ENCODE data around the gene PSMB7.

The PSMB7 gene

DNA sequence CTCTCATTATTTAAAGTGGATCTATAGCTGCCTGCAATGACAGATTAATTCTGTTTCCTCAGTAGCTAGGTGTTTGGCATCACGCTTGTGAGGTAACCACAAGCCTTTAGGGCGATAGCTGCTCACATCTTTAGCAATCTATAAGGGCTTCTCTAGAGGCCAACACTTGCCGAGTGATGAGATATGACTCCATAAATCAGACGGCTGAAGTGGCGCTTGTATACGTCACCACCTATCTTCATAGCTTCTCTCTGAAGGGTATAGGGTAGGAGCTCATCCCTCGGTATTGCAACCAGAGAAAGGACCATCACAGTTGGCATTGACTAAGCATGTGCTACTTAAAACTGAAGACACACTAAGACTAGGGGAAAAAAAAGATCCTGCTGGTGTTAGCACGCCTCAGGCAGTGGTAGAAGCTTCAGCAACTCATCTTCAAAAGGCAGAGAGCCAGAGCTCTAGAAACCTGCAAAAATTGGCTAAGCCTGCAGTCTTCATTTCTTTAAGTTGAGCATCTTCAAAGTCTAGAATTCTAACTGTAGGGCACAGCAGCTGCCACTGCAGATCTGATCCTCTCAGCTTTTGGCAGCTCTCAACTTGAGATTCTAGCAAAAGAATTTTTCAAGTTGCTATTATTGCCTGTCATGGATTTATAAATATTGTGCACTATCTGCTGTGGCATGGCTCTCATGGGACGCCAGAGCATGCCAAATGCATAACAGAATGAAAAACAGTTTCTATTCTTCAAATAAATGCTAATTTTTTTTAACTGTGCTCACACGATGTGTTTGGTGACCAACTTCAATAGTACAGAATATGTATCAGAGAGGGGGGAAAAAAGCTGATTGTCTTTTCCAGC lies 37.5 kb downstream of the PSMB7 start:
- no peak for DNase-seq

DNA sequence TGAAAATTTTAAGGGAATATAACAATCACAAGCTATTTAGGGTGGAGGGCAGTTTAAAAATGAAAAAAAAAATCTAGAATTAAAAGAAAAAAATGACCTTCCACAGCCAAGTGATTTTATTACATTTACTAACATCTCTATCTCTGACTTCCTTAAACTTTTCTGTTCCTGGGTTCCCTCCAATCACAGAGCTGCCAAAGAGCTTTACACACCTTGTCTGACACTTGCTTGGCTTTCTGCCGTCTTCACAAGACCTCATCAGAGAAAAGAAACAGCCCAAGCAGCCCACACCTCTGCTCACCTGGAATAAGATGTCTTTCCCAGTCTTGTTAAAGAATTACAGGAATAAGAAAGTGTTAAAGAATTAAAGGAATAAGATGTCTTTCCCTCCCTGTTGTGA lies 38.9 kb downstream of the PSMB7 start:
- no peak for DNase-seq

DNA sequence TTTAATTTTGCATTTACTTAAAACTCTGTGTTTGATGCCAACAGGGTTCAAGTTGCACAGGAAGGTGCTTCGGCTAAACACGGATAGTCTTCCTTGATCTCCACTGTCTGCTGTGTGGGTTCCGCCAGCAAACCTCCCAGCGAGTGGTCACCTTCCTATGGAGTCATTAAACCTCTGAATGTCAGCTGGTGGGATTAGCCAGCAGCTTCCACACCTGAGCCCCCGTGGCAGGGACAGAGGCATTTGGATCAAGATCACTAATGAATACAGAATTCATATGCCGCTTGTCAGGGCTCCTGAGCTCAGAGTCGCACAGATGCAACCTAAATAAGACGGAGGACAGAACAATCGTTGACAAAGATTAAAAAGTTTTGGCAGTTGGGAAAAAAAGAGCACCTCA lies 39.5 kb downstream of the PSMB7 start:
- DNase-seq: no peak

- DNase-seq: no peak
Measured at GRCh38 chr9:124373851-124374250, 41.4 kb downstream of the PSMB7 start.

- DNase-seq: no peak
Measured at GRCh38 chr9:124373386-124373785, 41.9 kb downstream of the PSMB7 start.

DNA sequence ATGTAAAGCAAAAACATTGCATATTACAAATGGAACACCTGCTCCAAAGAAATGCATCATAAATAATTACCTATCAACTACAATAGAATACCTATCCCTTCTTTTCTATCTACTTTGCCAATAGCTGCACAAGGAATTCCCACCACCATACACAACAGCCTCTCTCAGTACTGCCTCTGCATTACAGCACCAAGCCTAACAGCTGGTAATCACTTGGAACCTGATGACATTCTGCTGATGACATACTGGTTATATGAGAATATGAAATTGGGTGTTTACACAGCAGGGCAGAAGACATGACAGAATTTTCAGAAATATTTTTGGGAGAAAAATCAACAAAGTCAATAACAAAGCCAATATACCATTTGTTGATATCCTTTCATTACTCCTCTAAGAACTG lies 43.2 kb downstream of the PSMB7 start:
- no peak for DNase-seq

DNA sequence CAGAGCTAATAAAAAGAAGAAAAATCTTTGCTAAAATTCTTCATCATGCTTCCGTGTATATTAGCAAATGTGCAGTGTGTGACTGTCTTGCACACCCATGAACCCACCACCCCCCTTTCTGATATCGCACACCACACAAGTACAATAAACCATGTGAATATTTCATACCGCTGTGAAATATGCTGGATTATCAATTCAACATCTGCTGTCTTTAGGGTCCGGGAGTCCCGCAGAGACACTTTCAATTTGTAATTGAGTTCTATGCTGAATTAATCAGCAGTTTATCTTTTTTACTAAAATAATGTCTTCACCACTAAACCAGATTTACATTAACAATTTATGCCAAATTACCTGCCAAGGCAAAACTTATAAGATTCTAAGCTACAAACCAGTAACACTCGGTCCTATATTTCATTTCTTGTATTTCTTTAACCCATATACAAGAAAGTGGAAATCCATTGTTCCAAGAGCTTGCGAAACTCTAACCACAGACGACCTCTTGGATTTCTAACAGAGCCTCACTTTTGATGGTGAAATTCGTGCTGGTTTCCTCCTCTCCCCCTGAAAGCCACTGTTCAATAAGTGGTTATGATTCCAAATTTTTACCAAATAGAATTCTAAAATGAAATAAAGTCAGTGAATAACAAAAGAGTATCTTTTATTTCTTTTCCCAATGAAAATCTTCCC lies 44.2 kb downstream of the PSMB7 start:
- no peak for DNase-seq

- no peak for DNase-seq
Measured at GRCh38 chr9:124369231-124369797, 45.9 kb downstream of the PSMB7 start.

DNA sequence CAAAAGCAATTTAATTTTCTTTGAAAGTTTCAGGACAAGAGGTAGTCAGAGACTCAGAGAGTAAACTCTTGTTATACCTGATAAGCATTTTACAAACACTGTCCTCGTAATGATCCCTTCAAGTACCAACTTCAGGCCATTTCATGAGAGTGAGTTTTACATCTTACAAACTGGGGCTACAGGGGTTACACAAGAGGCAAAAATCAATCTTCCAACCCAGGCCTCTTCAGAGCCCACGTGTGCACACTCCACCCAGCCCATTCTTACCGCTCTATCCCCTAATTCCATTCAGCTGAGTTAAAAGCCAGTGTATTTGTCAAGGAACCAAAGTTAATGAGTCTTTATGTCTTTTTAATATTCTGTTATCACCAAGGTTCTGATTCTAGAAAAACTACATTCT lies 46.5 kb downstream of the PSMB7 start:
- DNase-seq: no peak

DNA sequence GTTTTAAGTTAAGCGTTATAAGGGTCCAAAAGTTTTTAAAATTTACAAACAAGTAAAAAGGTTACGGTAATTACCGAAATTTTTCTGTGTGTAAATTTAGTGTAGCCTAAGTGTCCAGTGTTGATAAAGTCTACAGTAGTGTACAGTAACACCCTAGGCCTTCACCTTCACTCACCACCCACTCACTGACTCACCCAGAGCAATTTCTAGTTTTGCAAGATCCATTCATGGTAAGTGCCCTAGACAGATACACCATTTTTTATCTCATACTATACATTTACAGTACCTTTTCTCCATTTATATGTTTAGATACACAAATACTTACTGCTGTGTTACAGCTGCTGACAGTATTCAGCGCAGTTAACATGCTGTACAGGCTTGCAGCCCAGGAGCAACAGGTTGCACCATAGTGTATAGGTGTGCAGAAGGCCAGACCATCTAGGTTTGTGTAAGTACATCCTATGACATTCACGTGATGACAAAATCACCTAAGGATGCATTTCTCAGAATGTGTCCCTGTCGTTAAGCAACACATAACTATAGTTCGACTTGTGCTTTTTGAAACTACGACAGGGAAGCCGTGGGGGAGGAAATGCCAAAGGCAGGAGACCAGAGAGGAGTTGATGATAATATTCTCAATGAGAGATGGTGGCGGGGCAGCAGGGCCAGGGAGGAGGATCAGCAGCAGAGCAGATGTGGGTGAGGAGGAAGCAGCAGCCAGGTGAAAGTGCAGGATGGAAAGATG lies 48.6 kb downstream of the PSMB7 start:
- no peak for DNase-seq

GRCh38 chr9:124365036-124365435 lies 50.2 kb downstream of the PSMB7 start:
- DNase-seq: no peak

DNA sequence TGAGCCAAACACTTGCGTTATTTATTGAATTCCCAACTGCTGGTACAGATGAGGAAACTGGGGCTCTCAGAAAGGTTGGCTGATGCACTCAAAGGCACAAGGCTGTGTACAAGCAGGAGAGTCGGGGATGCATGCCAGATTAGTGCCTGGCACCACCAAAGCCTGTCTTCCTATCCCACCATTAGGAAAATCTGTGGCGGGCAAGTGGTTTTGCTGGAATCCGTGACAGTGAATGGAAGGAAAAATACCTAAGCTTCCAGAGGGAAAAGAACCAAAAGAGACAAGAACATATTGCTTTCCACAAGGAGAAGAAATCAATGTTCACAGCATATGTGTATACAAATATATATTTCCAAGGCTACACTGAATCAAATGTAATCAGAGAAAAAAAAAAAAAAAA lies 51.1 kb downstream of the PSMB7 start:
- DNase-seq: no peak

GRCh38 chr9:124363326-124364096 lies 51.7 kb downstream of the PSMB7 start:
- no peak for DNase-seq

DNA sequence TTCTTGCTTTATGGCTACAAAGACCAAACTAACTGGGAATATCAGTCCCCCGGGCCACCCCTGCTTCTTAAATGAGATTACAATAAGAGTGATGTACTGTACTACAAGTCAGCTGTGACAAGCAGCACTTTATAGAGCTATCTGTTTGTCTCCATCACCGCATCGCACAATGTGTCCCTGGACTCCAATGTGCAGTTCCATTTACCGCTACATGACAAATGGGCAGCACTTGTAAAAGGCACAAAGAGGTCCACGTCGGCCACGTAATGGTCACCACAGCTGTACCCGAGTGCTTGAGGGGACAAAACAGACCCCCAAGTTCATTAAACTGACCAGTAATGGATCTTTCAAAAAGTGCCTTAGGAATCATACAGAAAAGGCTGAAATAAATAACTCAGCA lies 54.1 kb downstream of the PSMB7 start:
- no peak for DNase-seq

DNA sequence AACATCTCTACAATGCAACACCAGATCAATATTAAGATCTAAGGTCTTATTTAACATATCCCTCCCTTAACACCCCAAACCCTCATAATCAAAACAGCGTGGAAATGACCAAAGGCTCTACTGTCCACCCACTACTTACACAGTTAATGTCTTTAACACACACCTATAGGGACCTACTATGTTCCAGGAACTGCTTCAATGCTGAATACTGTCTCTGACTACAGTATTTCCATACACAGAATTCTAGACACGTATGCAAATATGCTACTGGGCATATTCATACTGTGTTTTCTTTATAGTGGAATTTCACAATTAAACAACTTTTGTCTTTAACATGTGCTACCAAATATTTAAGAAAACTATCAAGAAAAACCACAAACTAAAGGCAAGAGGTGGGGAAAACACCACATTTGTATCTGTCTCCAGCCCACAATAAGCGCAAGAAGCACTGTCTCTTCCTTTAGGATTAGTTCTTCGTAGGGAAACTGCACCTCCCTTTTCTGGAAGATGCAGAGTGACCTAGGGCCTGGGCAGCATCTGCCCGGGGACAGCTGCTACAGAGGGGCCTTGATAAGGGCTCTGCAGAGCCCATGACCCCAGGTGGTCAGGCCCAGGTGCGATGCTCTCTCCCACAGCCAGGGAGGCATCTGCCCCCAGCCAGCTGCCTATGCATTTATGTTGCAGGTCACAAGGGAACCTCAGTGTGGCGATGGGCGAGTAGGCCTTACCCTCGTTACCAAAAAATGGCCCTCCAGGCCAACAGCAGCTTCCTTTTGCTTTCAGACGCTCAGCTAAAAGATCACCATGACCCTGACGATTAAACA lies 55.2 kb downstream of the PSMB7 start:
- DNase-seq: no peak

GRCh38 chr9:124359426-124359825 lies 55.8 kb downstream of the PSMB7 start:
- DNase-seq: no peak

DNA sequence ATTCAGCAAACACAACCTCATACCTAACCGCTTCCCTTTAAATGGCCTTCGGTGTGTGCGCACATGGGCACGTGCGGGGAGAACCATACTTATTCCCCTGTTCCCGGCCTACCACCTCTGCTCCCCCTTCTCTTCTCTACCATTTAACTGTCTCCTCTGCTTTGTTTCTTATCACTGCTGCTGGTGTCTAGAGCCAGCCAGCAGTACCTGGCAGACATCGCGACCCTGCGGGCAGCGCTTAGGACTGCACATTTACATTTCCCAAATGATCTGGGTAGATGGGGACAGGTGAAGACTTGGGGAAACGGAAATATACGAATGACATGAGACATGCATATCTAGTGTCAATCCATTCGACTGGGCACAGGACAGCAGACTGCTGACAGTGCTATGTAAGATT lies 56.6 kb downstream of the PSMB7 start:
- no peak for DNase-seq

DNA sequence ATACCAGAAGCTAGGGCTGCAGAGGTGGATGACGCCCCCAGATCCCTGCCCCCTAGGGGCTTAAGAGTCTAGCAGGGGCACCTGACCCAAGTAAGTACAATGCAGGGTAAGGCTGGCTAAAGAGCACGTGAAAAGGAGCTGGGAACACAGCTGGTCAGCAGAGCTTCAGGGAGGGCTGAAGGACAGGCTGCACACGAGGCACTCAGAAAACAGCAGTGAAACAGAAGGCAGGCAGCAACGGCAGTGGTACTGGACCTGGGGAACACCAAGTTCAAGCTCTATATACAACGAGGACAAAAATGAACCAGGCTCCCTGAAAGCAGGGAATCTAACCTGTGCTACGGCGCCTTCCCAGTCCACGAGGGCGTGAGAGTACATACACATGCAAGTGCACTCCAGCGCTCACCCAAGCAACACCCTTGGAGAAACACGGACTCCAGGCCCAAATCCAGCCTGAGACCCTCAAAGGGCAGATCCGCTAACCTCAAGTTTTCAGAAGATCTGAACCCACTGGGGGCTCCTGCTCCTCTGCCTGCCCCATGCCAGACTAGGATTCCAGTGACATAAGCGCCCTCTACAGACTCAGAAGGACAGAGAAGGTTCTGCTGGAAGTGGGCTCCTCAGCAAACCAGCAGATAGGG lies 57.4 kb downstream of the PSMB7 start:
- no peak for DNase-seq

DNA sequence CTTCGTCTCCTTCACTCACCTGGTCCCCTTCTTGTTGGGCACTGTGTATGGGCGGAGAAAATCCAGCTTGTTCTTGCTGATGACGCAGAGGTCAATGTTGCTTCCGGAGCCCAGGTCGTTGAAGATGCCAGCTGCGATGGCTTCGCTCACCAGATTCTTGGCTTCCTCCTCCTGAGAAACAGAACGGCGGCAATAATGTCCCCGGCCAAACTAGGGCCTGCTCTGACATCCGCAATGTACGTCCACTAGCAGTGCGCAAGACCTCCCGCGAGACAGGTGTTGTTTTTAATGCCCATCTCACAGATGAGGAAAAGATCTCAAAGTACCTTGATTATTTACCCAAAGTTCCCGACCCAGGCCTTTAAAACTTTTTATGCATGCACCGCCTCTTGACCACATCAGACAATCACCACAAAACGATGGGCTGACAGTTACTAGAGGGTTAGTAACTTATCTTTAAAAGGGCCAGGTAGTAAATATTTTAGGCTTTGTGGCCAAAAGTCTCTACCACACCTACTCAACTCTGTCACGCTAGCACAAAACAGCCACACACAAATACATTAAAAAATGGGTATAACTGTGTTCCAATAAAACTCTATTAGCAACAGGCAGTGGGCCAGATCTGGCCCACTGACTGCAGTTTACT lies 58.4 kb downstream of the PSMB7 start:
- DNase-seq: no peak

DNA sequence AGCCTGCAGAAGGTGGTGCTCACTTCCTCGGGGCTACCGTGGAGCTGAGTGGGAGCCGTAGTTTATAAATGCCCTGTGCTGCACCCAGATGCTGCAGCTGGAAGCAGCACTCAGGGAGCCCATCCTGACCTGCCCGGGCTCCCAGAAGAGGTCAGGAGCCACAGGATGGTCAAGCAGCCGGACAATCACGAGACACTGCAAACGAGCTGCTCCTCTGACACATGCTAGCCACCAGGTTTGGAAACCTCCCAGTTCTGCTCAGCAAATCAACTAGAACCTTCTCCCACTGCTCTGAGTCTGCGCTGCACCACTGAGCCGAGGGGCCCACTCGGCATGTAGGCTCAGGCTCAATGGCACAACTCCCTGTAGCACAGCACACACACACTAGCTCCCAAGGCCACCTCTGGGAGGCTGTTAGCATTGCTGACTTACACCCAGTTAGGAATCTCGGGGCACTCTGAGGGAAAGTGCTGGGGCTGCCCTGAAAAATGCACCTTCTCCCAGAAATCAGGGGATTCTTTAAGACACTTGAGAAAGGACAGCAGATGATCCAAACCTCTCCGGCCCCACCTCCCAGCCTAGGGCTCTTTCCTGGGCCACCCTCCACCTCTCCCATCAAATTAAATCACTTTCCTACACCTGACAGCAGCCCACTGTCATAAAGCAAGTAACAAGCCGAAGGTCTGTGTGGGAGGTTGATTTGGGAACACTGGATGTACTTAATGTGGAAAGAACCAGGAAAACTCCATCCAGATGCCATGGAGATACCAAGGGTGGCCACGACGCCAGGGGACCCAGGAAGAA lies 59.1 kb downstream of the PSMB7 start:
- no peak for DNase-seq
